B cell (primary cell): ENCODE results near the gene PRX.

ENCODE experiments used
- CTCF ChIP-seq: fragments of 200-600 bp; IDR thresholded peaks from one replicate; pipeline ENCODE4 v1.8.0; 2022; ENCODE audit warnings: antibody characterized with exemption, mild to moderate bottlenecking
- EZH2 ChIP-seq: IDR thresholded peaks from 2 replicates; pipeline ENCODE4 v1.6.1; 2012; ENCODE audit warnings: borderline replicate concordance, low read depth, mild to moderate bottlenecking, moderate library complexity, low read length; ENCODE audit not compliant: insufficient read depth, poor library complexity, severe bottlenecking

- TF ChIP-seq EZH2 (no peak), CTCF (no peak)
These were observed 48.2 kb downstream of the PRX start for GRCh38 chr19:40365010-40365409.
